GM18511 (cell line): Measurements from ENCODE around the gene CDS2.

Experiments used
- ATAC-seq: cut with Tn5 transposase; IDR thresholded peaks from one replicate; pipeline ENCODE4 v1.9.1; 2021; ENCODE audit warnings: mild to moderate bottlenecking, moderate library complexity; ENCODE audit not compliant: unreplicated experiment

Gene CDS2

DNA sequence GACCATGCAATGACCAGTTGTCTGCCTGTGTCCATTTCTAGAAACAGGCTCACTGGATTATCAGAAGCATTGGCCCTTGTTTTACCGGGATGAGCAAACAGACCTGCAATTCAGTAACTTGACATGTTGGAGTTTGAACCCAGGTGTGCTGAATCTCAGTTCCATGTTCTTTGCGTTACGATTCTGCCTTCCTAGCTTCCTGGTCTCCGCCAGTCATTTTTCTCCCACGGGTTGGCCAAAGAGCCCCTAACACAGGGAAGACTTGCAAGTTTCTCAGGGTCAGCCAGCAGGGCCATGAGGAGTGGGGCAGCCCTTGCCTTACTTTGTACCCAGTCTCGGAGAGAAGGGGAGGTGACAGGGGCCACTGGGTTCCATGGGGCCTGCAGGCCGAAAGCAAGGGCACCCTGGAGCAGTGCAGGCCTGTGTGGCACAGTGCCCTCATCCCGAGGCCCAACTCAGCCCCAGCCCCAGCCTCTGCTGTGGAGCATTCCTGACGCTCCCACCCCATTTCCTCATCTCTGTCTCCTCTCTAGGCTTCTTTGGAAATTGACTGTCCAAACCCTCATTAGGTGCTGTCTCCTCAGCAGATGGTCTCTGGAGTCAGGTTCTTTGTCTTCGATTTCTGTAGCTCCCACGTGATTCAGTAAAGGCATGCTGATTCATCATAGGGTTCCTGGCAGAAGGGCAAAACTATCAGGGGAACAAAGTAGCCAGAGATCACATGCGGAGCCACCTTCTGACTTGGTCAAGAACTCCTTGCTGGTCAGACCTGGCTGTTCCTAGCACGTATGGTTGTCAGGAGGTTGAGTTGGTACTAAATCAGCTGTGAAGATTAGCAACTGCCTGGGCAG, 23.6 kb downstream of the CDS2 start:
- ATAC-seq = no peak

DNA sequence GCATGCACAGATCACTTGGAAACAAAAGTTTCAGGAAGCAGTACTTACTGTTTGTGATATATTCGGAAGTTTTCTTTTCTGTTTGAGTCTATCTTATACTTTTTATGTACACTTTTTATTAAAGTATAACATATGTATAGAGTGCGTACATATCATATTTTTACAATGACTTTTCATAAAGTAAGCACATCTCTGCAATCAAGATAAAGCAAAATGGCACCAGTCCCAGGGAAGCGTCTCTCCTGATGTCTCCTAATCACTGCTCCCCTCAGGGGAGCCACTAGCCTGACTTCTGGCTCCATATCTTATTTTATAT, 26.3 kb downstream of the CDS2 start:
- no peak for ATAC-seq

DNA sequence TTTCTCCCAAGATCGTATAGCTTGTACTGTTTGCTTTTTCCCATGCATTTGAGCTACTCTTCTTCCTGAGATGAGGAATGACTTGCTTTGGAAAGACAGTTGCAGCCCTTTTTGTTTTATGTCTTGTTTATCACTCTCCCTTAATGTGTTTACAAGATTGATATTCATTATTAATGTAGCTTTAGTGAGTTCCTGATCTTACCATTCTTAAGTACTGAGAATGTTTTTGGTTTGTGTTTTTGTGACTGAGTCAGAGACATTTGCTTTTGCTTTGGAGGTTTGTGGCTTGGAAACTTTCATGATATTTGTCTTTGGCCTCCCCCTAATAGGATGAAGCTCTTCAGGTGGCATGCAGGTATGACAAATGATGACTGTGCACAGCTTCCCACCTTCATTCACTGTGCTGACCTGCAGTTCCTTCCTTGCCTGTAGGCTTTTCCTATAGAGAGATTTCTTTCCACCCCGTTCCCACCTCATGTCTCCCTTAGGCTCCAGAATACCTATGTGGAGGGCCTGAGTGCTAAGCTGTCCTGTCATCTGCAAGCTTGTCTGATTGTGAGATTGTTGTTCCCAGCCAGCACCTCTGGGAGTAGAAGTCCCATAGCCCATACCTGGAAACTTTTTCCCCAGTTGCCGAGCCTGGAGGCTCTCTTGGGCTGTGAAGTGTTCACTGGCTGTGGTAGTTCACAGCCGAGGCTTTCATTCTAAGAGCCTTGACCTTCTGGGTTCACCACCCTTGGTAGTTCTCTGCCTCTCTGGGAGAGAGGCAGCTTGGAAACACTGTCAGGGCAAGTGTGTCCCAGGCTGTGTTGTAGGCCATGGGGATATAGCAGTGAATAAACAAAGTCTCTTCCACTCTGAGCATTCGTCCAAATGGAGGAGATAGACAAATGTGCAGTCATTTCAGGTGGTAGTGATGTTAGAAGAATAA, 27.1 kb downstream of the CDS2 start:
- ATAC-seq = no peak

DNA sequence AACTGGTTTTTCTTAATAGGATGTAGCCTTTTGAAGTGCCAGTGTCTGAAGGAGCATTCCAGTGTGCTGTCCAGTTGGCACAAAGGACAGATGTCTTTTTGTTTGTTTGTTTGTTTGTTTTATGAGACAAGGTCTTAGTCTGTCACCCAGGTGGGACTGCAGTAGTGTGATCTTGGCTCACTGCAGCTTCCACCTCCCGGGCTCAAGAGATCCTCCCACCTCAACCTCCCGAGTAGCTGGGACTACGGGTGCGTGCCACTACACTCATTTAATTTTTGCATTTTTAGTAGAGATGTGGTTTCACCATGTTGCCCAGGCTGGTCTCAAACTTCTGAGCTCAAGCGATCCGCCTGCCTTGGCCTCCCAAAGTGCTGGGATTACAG, 27.7 kb downstream of the CDS2 start:
- ATAC-seq = no peak

DNA sequence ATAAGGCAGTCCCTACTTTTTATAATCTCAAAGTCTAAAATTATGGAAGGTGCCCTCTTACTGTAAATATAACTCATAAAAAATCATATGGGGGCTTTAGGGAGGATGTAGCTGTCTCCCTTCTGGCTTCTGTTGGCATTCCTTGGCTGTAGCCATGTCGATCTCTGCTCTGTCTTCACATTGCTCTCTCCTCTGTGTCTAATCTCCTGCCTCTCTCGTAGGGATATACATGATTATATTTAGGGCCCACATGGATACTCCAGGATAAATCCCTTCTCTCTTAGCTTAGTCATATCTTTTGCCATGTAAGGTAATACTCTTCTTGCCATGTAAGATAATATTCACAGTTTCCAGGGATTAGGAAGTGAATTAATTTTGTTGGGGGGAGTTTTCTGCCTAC, 28.6 kb downstream of the CDS2 start:
- ATAC-seq = no peak

DNA sequence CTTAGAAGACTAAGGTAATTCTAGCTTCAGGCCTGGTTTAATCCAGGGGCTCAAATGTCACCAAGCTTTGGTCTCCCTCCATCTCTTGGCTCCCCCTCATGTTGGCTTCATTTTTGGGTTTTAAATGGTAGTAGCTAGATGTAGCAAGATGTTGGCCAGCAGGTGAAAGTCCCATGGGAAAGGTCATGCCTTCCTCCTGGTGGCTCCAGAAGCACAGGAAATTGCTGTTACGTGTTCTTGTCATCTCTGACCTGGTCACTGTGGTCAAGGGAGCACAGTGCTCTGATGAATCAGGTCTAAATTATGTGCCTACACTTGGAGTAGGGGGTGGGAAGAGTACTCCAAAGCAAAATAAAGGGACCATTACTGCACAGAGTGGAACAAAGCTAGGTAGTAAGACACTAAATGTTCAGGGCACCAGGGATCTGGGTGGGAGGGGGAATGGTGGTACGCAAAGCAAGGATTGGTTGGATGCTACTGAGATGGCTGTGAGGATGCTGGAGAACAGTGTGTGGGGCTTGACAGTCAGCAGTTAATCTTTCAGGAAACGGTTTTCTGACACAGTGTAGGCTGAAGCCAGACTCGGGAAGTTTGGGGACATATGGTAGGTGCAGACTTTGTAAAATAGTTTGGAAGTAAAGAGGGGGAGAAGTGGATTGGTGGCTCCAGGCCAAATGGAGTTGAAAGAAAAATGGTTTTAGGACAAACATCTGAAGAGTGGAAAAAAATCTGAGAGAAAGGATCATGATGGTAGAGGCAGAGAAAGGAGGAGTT, 30.1 kb downstream of the CDS2 start:
- ATAC-seq = no peak

DNA sequence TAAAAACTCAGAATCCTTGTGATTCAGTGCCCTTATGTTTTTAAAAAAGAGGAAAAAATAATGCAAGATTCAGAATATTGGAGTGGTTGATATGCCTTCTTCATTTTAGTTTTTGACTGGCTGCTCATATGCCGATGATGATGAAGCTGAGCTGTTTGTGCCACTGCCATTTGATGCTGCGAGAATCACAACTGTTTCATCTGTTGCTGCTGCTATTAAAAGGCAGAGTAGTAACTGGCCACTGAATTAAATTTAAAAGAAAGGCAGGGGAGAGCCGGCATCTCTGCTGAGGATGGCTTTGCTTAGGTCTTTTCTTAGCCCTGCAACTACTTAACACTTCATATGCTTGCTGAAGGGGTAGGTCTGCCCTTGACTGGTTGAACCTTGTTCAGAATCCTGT, 33.1 kb downstream of the CDS2 start:
- ATAC-seq = no peak

DNA sequence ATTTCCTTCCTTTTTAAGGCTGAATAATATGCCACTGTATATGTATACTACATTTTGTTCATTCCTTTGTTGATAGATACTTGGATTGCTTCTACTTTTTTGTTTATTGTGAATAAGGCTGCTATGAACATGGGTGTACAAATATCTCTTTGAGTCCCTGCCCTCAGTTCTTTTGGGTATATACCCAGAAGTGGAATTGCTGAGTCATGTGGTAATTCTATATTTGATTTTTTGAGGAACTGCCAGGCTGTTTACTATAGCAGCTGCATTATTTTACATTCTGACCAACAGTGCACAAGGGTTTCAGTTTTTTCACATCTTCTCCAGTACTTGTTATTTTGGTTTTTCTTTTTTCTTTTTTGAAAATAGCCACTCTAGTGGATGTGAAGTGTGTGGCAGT, 34.1 kb downstream of the CDS2 start:
- ATAC-seq = no peak

DNA sequence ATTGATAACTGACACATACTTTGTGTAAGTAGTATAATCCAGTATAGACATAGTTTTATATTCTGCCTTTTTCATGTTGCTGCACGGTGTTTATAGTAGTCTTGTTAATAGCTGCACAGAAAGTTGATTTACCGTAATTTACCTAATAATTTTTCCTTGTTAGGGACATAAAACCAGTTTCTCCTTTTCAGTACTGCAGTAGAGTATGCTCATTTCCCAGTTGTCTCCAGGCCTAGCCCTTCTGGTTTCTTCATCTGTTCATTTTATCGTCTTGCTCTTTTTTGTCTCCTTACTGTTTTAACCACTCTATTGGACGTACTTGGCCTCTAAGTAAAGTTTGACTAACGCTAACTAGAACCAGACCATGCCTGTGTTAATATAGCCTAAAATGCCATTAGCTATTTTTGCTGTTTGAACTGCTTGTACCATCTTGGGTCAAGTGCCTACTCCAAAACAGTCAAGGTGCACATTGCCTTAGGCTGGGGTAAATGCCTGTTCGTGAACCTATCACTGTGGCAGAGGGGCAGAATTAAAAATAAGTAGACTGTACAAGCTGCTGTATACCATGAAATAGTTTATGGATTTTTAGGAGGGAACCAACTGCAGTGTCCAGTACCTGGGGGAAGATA, 34.8 kb downstream of the CDS2 start:
- ATAC-seq = no peak

DNA sequence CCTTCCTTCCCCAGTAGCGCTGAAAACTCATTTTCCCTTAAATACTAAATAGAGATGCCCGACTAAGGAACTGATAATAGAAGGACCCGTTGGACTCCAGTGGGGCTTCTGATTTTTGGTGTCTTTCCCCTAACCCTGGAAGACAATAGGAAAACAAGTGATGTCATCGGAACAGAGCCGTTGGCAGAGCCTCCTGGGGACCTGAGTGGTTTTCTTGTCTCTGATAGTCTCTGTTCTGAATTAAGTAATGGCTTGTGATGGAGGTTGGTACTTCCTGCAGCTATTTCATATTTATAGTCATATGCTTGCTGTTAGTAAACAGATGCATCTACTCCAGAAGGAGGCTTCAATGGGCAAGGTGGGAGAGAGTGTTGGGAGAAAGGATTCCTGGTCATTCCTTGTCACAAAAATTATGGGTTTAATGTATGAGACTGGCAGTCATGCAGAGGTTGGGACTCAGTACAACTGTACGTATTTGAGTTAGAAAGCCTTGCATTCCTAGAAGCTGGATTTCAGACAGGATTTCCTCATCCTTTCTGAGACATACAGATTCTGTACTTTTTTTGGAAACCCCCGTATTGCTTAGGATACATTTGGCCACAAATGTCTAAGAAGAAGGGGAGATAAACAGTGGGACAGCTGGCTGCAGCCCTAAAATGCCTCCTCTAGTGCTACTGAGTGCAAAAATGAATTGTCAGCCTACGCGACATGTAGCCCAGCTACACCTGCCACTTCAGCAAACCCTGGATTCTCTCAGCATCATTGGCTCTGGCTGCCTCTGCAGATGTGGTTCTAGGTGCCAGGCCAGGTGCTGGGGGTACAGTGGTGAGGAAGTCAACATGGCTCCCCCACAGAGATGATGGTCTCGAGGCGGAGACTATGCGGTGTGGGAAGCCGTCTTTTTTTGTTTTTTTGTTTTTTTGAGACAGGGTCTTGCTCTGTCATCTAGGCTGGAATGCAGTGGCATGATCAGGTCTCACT, 38.1 kb downstream of the CDS2 start:
- ATAC-seq = no peak

DNA sequence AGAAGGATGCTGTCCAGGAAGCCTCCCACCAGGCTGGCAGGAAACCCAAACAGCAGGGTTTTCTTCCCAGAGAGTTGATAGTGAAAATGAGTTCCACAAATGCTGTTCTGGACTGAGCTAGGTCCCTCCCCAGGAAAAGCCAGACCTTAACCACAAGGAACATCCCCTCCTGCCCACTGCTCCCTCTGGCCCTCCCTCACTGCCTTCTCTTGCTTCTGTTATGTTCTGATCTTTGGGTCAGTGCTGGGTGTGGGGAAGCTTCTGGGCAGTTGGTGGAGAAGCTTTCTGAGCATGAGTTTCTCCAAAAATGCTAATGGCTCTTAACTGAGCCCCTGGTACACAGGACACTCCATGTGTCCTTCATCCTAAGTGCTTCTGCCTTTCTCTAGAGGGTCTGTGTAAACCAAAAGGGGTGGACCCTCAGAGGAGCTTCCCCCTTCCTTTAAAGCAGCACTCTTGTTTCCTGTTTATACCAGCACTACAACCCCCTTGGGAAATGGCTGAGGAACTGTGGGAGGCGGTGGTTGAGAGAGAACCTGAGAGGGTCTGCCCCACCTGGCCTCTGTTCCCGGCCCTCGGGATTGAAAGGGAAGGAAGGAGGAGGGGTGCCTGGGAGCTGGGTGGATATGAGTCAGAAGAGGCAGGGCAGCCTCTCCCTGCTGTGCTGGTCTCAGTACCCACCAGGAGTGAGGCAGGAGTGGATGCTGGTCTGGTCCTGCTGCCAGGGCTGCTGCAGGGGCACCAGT, 42.0 kb downstream of the CDS2 start:
- ATAC-seq = no peak

DNA sequence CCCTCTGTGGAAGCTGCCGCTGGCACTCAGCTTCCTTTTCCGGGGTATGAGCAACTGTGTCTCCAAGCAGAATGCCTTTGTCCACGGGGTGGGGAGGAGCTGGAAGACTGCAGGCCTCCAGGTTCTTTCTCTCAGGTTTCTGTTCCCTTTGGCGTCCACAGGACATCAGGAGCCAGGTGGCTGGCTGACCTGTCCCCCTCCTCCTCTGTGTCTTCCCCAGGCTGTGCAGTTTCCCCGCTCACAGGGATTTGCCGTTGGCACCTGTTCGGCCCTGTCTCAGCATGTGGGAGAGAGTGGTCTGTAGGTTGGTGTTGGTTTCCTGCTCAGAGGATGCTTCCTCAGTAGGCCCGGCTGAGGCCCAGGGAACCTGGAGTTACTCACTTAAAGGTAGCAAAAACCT, 43.5 kb downstream of the CDS2 start:
- ATAC-seq = no peak

DNA sequence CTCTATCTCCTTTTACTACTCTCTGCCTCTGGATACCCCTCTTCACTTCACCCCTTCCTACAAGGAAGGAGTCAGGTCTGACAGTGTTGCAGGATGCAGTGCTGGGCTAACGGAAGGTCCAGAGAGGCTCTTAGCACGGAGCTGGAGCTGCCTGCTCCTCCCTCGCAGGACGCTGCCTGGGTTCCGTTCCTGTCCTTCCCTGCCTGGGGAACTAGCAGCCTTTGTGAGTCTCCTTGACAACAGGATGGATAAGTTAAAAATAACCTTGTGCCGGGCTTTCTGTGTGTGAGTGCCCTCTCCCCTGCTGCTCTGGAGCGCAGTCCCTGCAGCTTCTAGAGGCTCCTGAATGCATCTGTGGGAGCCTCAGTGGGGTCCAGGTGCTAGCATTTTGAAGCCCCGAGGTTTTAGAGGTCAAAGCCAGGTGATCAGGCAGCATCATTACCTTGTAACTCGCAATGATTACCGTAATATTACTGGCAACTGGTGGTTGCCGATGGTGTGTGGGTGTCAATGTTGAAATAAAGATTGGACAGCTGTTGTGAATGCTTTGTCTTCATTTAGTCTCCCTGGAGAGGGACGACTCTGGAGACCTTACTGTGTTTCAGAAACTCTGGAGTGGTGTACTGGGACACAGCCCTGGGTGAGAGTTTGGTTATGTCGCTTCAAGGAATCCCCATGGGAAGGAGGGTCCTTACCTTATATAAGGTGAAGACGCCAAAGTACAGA, 44.4 kb downstream of the CDS2 start:
- ATAC-seq = no peak

DNA sequence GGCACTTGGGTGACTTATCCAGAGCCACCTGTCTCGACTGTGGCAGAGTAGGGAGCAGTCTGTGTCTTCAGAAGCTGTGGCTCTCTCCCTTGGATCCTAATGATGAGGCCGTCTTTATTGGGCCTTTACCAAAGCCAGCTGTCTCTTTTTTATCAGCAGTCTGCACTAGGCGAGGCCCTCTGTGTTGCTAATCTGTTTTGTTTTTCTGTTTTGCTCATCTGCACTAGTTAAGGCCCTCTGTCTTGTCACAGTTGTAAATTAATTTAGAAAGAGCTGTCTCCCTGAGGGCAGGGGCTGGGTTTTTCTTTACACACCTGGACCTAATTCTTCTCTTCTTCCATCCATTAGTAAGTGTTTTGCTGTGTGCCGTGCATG, 45.0 kb downstream of the CDS2 start:
- ATAC-seq = peak; percentile 36

DNA sequence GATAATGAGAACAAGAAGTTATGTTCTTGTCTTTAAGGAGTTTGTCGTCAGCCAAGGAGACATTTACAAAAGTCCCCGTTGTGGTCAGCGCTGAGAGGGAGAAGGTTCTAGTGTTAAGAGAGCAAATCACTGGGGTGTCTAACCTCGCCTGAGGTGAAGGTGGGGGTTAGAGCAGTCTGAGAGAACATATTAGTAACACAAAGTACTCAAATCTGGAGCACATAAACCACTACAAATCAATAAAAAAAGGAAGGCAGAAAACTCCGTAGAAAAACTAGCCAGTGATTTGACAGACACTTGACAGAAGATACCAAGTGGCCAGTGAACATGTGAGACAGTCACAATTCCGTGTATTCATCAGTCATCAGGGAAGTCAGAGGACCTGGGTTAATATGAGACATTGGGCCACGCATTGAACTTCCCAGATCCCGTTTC, 45.4 kb downstream of the CDS2 start:
- peak; percentile 56 for ATAC-seq

DNA sequence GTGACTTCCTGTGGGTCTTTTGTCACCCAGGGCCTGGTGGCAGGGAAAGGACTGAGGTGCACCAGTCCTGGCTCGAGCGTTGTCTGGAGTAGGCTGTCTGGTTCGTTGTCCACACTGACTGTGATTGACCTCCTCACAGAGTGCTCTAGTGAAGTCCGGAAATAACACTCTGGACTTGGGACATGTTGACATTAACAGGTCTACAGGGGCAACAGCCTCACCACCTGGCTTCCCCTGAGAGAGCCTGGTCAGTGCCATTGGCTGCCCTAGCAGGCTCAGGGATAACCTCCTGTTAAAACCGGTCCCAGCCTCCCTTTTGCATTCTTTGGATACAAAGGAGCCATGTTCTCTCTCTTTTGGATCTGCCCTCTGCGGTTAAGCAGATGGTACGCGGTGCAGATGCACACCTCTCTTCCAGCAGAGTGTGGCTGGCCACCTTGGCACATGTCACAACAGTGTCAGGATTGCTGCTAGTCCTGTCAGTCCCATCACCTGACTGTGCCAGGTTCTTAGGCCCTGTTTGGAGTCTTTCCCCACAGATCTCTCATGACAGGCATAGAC, 46.2 kb downstream of the CDS2 start:
- ATAC-seq = no peak

DNA sequence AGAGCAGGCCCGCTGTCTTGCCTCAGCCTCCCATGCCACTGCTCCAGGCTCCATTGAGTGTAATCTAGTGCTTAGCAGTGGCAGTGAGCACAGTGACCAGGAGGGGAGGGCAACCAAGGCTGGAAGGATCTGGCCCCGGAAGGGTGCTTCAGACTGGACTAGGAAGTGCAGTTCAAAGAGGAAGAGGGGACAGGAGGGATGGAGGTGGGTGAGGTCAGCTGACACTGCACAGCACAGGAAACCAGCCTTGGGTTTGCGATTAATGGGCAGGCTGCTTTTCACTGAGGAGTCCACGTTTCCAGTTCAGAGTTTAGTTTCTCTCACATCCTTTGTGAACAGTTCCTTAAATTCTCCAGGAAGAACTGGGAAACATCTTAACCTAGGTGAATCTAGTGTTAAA, 46.9 kb downstream of the CDS2 start:
- ATAC-seq = no peak

DNA sequence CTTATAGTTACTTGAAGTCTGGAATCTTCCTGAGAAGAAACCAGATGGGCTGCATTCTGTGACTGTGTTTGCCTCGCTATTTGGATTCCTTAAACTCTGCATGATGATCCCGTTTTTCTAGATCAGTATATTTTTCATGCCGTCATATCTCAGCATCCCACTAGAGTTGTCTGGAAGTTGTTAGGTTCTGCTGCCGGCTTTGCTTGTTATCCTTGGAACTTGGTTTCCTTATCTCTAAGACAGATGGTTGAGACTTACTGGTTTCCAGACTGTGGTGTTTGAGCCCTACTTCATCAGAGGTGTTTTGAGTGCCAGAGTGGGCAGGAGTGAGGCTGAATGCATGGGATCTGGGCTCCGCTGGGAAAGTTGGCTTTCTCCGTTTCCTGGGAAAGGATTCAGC, 50.3 kb downstream of the CDS2 start:
- no peak for ATAC-seq
